AG04449 (cell line): ENCODE measurements around the gene RAPGEF2.
A peak's percentile ranks its signal among the peaks of the same experiment; 100 is the strongest.
"Not testable (repeated sequence)": the region's sequence is repeated elsewhere in the genome, so short reads cannot be mapped to it uniquely, and the experiment has no call there.

Experiments used
- CTCF ChIA-PET: fragments of 350-600 bp; formaldehyde crosslinking; extraction: SDS; loops from one replicate; lab custom pipeline; 2021; ENCODE audit warnings: antibody characterized with exemption; lab: Yijun Ruan, JAX
- POLR2A ChIA-PET: fragments of 400-600, 350-600 bp; formaldehyde crosslinking; extraction: SDS; loops from one replicate; lab custom pipeline; 2020; ENCODE audit warnings: antibody characterized with exemption, inconsistent platforms; lab: Yijun Ruan, JAX
- DNase-seq: peaks from one replicate; pipeline ENCODE4 v3.0.0-alpha.2; 2010; ENCODE audit warnings: low read depth, low spot score
- H3K4me3 ChIP-seq: 2 replicates; pipeline ENCODE4 v1.5.1; 2011; ENCODE audit warnings: low read depth, mild to moderate bottlenecking, control low read depth, low read length
- CTCF ChIP-seq: IDR thresholded peaks from one replicate; pipeline ENCODE4 v1.5.1; 2011; ENCODE audit warnings: mild to moderate bottlenecking, moderate library complexity, low read length, control low read depth, inconsistent platforms; ENCODE audit not compliant: insufficient read depth; ENCODE audit errors: missing control alignments

Gene RAPGEF2

GRCh38 chr4:159178151-159178546, 75.3 kb downstream of the RAPGEF2 start:
- no peak for TF ChIP-seq CTCF
- H3K4me3 ChIP-seq = no peak overlapping the region
- DNase-seq = peak; percentile 10
- CTCF ChIA-PET = interaction anchor here (0.7 to 3.9 kb wide), 9 partner anchors 14 to 467 kb away, joined by 3 to 28 read pairs (median 5); no protein-coding TSS in a partner anchor
- POLR2A ChIA-PET = interaction anchor here (0.9 kb wide), 1 partner anchor 363 kb away, joined by 3 read pairs; no protein-coding TSS in a partner anchor

- no peak for DNase-seq
- H3K4me3 ChIP-seq = no peak overlapping the region
- no peak for TF ChIP-seq CTCF
- POLR2A ChIA-PET = interaction anchor here (0.9 kb wide), 1 partner anchor 364 kb away, joined by 3 read pairs; no protein-coding TSS in a partner anchor
- CTCF ChIA-PET = interaction anchor here (0.7 to 3.9 kb wide), 9 partner anchors 12 to 322 kb away, joined by 3 to 28 read pairs (median 5); no protein-coding TSS in a partner anchor
Measured at GRCh38 chr4:159178979-159179969, 76.4 kb downstream of the RAPGEF2 start.

- CTCF ChIA-PET = interaction anchor here (1.0 to 1.6 kb wide), 2 partner anchors 8 to 19 kb away, joined by 4 to 7 read pairs; no protein-coding TSS in a partner anchor
- not testable (repeated sequence) for DNase-seq
Measured at GRCh38 chr4:159183885-159184605, 81.2 kb downstream of the RAPGEF2 start.

GRCh38 chr4:159185591-159186023, 82.7 kb downstream of the RAPGEF2 start:
- DNase-seq = no peak
- POLR2A ChIA-PET = no interaction called here
- H3K4me3 ChIP-seq = no peak overlapping the region
- CTCF ChIA-PET = interaction anchor here (1.0 to 3.0 kb wide), 4 partner anchors 10 to 328 kb away, joined by 3 to 12 read pairs (median 3); no protein-coding TSS in a partner anchor
- no peak for TF ChIP-seq CTCF

More at GRCh38 chr4:159183885-159184605, 81.2 kb downstream of the RAPGEF2 start:
- H3K4me3 ChIP-seq, POLR2A ChIA-PET: not testable (repeated sequence)

- CTCF ChIA-PET = interaction anchor here (1.2 to 8.4 kb wide), 3 partner anchors 13 to 478 kb away, joined by 3 to 79 read pairs (median 4); no protein-coding TSS in a partner anchor
- POLR2A ChIA-PET = no interaction called here
- H3K4me3 ChIP-seq = no peak overlapping the region
- DNase-seq = no peak
- no peak for TF ChIP-seq CTCF
Measured at GRCh38 chr4:159188646-159189045, 85.8 kb downstream of the RAPGEF2 start.

GRCh38 chr4:159190651-159191050, 87.8 kb downstream of the RAPGEF2 start:
- POLR2A ChIA-PET = no interaction called here
- CTCF ChIA-PET = interaction anchor here (0.7 to 8.4 kb wide), 4 partner anchors 11 to 460 kb away, joined by 3 to 79 read pairs (median 4); no protein-coding TSS in a partner anchor
- H3K4me3 ChIP-seq = no peak overlapping the region
- DNase-seq = no peak
- no peak for TF ChIP-seq CTCF
